SK-N-SH (cell line): ENCODE measurements around the gene WDR45. TPM values are rescaled to one million over a fixed set of nuclear protein-coding genes. Genes with fewer than 3 reads are reported as not detected.

Experiments
- CTCF ChIA-PET: fragments of 300-600, 350-600 bp; formaldehyde crosslinking; extraction: SDS; loops from one replicate; lab custom pipeline; 2021; lab: Yijun Ruan, JAX
- POLR2A ChIA-PET: fragments of 350-600 bp; sonication (Branson Sonifier 250); formaldehyde crosslinking; extraction: SDS; loops from one replicate; lab custom pipeline; 2020; ENCODE audit warnings: antibody characterized with exemption, inconsistent platforms; lab: Yijun Ruan, JAX
- DNase-seq: peaks from one replicate; pipeline ENCODE4 v3.0.0; 2012
- H2AFZ ChIP-seq: fragments of 200-600 bp; sonication (generic); 2 replicates; pipeline ENCODE4 v1.8.1; 2016; ENCODE audit warnings: antibody characterized with exemption, mild to moderate bottlenecking, low read depth
- H3F3A ChIP-seq: fragments of 200-600 bp; sonication (generic); replicated peaks from 2 replicates; pipeline ENCODE3; 2016; ENCODE audit warnings: antibody characterized with exemption, mild to moderate bottlenecking; ENCODE audit not compliant: insufficient read depth
- H3K27ac ChIP-seq, 2 experiments: fragments of 200-500 bp in 1 of 2; fragments of 200-600 bp in 1 of 2; sonication (Bioruptor generic) in 1 of 2; sonication (generic), shearing (Covaris generic) in 1 of 2; 2 replicates each; pipeline versions ENCODE4 v1.5.1 to v1.6.1; 2014 to 2016; ENCODE audit warnings: low read depth in 2 of 2, inconsistent platforms in 1 of 2, low read length in 1 of 2, mild to moderate bottlenecking in 1 of 2, mixed read lengths in 1 of 2
- H3K27me3 ChIP-seq: fragments of 200-600 bp; sonication (generic), shearing (Covaris generic); 2 replicates; pipeline ENCODE4 v1.6.1; 2016; ENCODE audit warnings: mixed run types; ENCODE audit not compliant: insufficient read depth
- H3K36me3 ChIP-seq, 2 experiments: fragments of 200-500 bp in 1 of 2; fragments of 200-600 bp in 1 of 2; sonication (Bioruptor generic) in 1 of 2; sonication (generic) in 1 of 2; replicated peaks in 1 of 2; 2 replicates each; pipeline versions ENCODE3 to v1.5.1; 2014 to 2016; ENCODE audit warnings: low read length in 1 of 2, mild to moderate bottlenecking in 1 of 2; ENCODE audit not compliant: insufficient read depth in 2 of 2, control insufficient read depth in 1 of 2
- H3K4me1 ChIP-seq, 2 experiments: fragments of 200-500 bp in 1 of 2; fragments of 200-600 bp in 1 of 2; sonication (Bioruptor generic) in 1 of 2; sonication (generic), shearing (Covaris generic) in 1 of 2; 2 replicates each; pipeline versions ENCODE4 v1.5.1 to v1.6.1; 2014 to 2016; ENCODE audit warnings: low read depth in 1 of 2, low read length in 1 of 2, mixed run types in 1 of 2; ENCODE audit not compliant: insufficient read depth in 2 of 2, control insufficient read depth in 1 of 2
- H3K4me2 ChIP-seq: fragments of 200-600 bp; sonication (generic), shearing (Covaris generic); 2 replicates; pipeline ENCODE4 v1.6.1; 2017; ENCODE audit warnings: mixed run types
- H3K4me3 ChIP-seq, 2 experiments: fragments of 200-500 bp in 1 of 2; fragments of 200-600 bp in 1 of 2; sonication (Bioruptor generic) in 1 of 2; sonication (generic), shearing (Covaris generic) in 1 of 2; 2 replicates each; pipeline versions ENCODE4 v1.5.1 to v1.8.1; 2014 to 2016; ENCODE audit warnings: low read depth in 2 of 2, inconsistent platforms in 1 of 2, low read length in 1 of 2, mild to moderate bottlenecking in 1 of 2, mixed read lengths in 1 of 2, moderate library complexity in 1 of 2
- H3K79me2 ChIP-seq: fragments of 200-600 bp; sonication (generic); 2 replicates; pipeline ENCODE4 v1.8.1; 2017; ENCODE audit warnings: mild to moderate bottlenecking; ENCODE audit not compliant: insufficient read depth
- H3K9ac ChIP-seq: fragments of 200-600 bp; sonication (generic); 2 replicates; pipeline ENCODE4 v1.6.1; 2017; ENCODE audit warnings: mixed run types
- H3K9me2 ChIP-seq: fragments of 200-600 bp; sonication (generic); 2 replicates; pipeline ENCODE4 v1.6.1; 2017; ENCODE audit warnings: mixed run types
- H3K9me3 ChIP-seq: fragments of 200-600 bp; sonication (generic); 2 replicates; pipeline ENCODE4 v1.6.1; 2017; ENCODE audit warnings: mixed run types, mild to moderate bottlenecking, moderate library complexity
- H4K20me1 ChIP-seq: fragments of 200-600 bp; sonication (generic); 2 replicates; pipeline ENCODE4 v1.6.1; 2017; ENCODE audit warnings: mild to moderate bottlenecking, mixed run types; ENCODE audit not compliant: insufficient read depth
- CTCF ChIP-seq: fragments of 200-600 bp; sonication (generic); IDR thresholded peaks from 2 replicates; pipeline ENCODE4 v1.6.1; 2017; ENCODE audit warnings: antibody characterized with exemption, mild to moderate bottlenecking, moderate library complexity
- EP300 ChIP-seq, 2 experiments: IDR thresholded peaks; 2 replicates each; pipeline versions ENCODE4 v1.4.0 to v1.6.1; 2012; ENCODE audit warnings: borderline replicate concordance in 1 of 2, low read depth in 1 of 2, low read length in 1 of 2
- EZH2phosphoT487 ChIP-seq: fragments of 200-600 bp; sonication (generic); IDR thresholded peaks from 2 replicates; pipeline ENCODE4 v1.6.1; 2017; ENCODE audit warnings: low read depth, mixed run types, mild to moderate bottlenecking, antibody characterized with exemption, moderate library complexity, borderline replicate concordance
- GATA2 ChIP-seq: sonication (generic); formaldehyde crosslinking; IDR thresholded peaks from 2 replicates; pipeline ENCODE4 v1.5.0; 2020; ENCODE audit warnings: mild to moderate bottlenecking, missing genetic modification reagents
- MAX ChIP-seq: IDR thresholded peaks from 2 replicates; pipeline ENCODE4 v1.4.0; 2012; ENCODE audit warnings: low read depth
- NFIC ChIP-seq: IDR thresholded peaks from 2 replicates; pipeline ENCODE4 v1.4.0; 2012; ENCODE audit warnings: borderline replicate concordance
- RFX5 ChIP-seq: IDR thresholded peaks from 2 replicates; pipeline ENCODE4 v1.6.1; 2012; ENCODE audit warnings: mild to moderate bottlenecking, improper control_type of control experiment, low read length
- SMC3 ChIP-seq: IDR thresholded peaks from 2 replicates; pipeline ENCODE4 v1.6.1; 2012; ENCODE audit warnings: low read depth, low read length, improper control_type of control experiment
- TEAD4 ChIP-seq: IDR thresholded peaks from 2 replicates; pipeline ENCODE4 v1.4.0; 2012; ENCODE audit warnings: mild to moderate bottlenecking, borderline replicate concordance; ENCODE audit not compliant: insufficient read depth
- USF2 ChIP-seq: fragments of 150-350 bp; IDR thresholded peaks from 2 replicates; pipeline ENCODE4 v1.6.1; 2017; ENCODE audit warnings: antibody characterized with exemption, low read length, low read depth, borderline replicate concordance
- whole genome bisulfite sequencing: methylation state at CpG from one replicate; pipeline ENCODE4 v1.1.6; 2017; ENCODE audit warnings: low lambda C conversion rate; 5-methylcytosine and 5-hydroxymethylcytosine counted together
- polyA plus RNA-seq, 3 experiments: library from polyadenylated mRNA; depleted of rRNA; stranded (reverse); fragments of >200 nt; gene quantifications; 2 replicates each; pipeline ENCODE4 v1.2.3, GENCODE V29; 2012
- small RNA-seq, 7 experiments: library from RNA; depleted of rRNA; stranded (forward); fragments of <200 nt; gene quantifications; one replicate each; pipeline ENCODE3, GENCODE V24; 2012

Gene WDR45
- polyA plus RNA-seq, 1 of the 3 experiments (the other 2 are of a cell fraction) = 108 TPM

GRCh38 chrX:49029876-49030275, 49.8 kb downstream of the WDR45 start:
- no peak overlapping the region for H3K27ac ChIP-seq
- no peaks in the 10 kb centered on the region for H3K4me1 ChIP-seq
- CTCF ChIA-PET = no interaction called here
- TF ChIP-seq NFIC (no peak), RFX5 (no peak), GATA2 (no peak), EP300 (IDR thresholded peaks at IDR 0.05; ENCODE audit: borderline replicate concordance in 1 of 2, low read depth in 1 of 2, low read length in 1 of 2) (no peak), CTCF (no peak), MAX (no peak), EZH2phosphoT487 (no peak), SMC3 (no peak), TEAD4 (no peak), USF2 (no peak)
- no peak overlapping the region for H3K9ac ChIP-seq
- H3K9me2 ChIP-seq = no peaks in the 10 kb centered on the region
- no peaks in the 10 kb centered on the region for H3F3A ChIP-seq
- no peak for DNase-seq
- 92% methylated on average over 2 of the region's 6 CpGs for WGBS
- H3K36me3 ChIP-seq = peaks cover 0 to 8% of the 10 kb centered on the region in 2 experiments
- H3K27me3 ChIP-seq = no peaks in the 10 kb centered on the region; the same call in 1 of the 2 replicates
- H2AFZ ChIP-seq = no peak overlapping the region
- peaks cover 4% of the 10 kb centered on the region; the same call in 1 of the 2 replicates for H3K79me2 ChIP-seq
- H3K9me3 ChIP-seq = no peaks in the 10 kb centered on the region
- H3K4me3 ChIP-seq = no peak overlapping the region
- H3K4me2 ChIP-seq = no peak overlapping the region
- POLR2A ChIA-PET = no interaction called here
- no peaks in the 10 kb centered on the region for H4K20me1 ChIP-seq

Small RNAs within 50 kb of the gene (small RNA-seq; reads per million reads assigned to genes)
- 0 reads per million in 7 experiments for gene RNU4-52P

Other genes with a start within 250 kb of the WDR45 start
- gene PCSK1N, start 244.3 kb downstream of the WDR45 start, polyA plus RNA-seq (2012; rRNA removed) = 24.8 and 35.0 TPM in 2 replicates
- 81.0 and 87.0 TPM in 2 replicates for gene TIMM17B, start 182.1 kb downstream of the WDR45 start, polyA plus RNA-seq (2012; rRNA removed)
- gene PQBP1, start 182.0 kb downstream of the WDR45 start, polyA plus RNA-seq (2012; rRNA removed) = 67.2 and 113 TPM in 2 replicates
- gene SLC35A2, start 168.2 kb downstream of the WDR45 start, polyA plus RNA-seq (2012; rRNA removed) = 71.3 and 79.3 TPM in 2 replicates
- 12.3 and 14.5 TPM in 2 replicates for gene PIM2, start 160.9 kb downstream of the WDR45 start, polyA plus RNA-seq (2012; rRNA removed)
- gene OTUD5, start 122.3 kb downstream of the WDR45 start, polyA plus RNA-seq (2012; rRNA removed) = 90.4 and 97.0 TPM in 2 replicates
- 0.99 and 1.2 TPM in 2 replicates for gene KCND1, start 108.0 kb downstream of the WDR45 start, polyA plus RNA-seq (2012; rRNA removed)
- gene GRIPAP1, start 77.6 kb downstream of the WDR45 start, polyA plus RNA-seq (2012; rRNA removed) = 63.6 and 66.9 TPM in 2 replicates
- gene TFE3, start 36.5 kb downstream of the WDR45 start, polyA plus RNA-seq (2012; rRNA removed) = 14.0 and 14.6 TPM in 2 replicates
- 1.6 and 2.1 TPM in 2 replicates for gene CCDC120, start 20.9 kb downstream of the WDR45 start, polyA plus RNA-seq (2012; rRNA removed)
- gene PRAF2, start 5.9 kb downstream of the WDR45 start, polyA plus RNA-seq (2012; rRNA removed) = 67.6 and 91.9 TPM in 2 replicates
- 33.6 and 36.7 TPM in 2 replicates for gene GPKOW, start 43.8 kb upstream of the WDR45 start, polyA plus RNA-seq (2012; rRNA removed)
- 0.78 and 1.1 TPM in 2 replicates for gene MAGIX, start 82.9 kb upstream of the WDR45 start, polyA plus RNA-seq (2012; rRNA removed)
- 95.7 and 146 TPM in 2 replicates for gene PLP2, start 92.0 kb upstream of the WDR45 start, polyA plus RNA-seq (2012; rRNA removed)
- gene PRICKLE3, start 106.5 kb upstream of the WDR45 start, polyA plus RNA-seq (2012; rRNA removed) = 0.07 TPM in 1 of 2 replicates, not detected in the other
- 0.76 and 0.93 TPM in 2 replicates for gene SYP, start 120.3 kb upstream of the WDR45 start, polyA plus RNA-seq (2012; rRNA removed)
- gene CACNA1F, start 153.5 kb upstream of the WDR45 start, polyA plus RNA-seq (2012; rRNA removed) = not detected in 2 replicates
- gene CCDC22, start 155.6 kb upstream of the WDR45 start, polyA plus RNA-seq (2012; rRNA removed) = 7.5 TPM in 2 replicates
- gene FOXP3, start 184.8 kb upstream of the WDR45 start, polyA plus RNA-seq (2012; rRNA removed) = 0.12 TPM in 1 of 2 replicates, not detected in the other
- gene PPP1R3F, start 189.9 kb upstream of the WDR45 start, polyA plus RNA-seq (2012; rRNA removed) = 4.2 and 6.2 TPM in 2 replicates
- gene GAGE10, start 223.8 kb upstream of the WDR45 start, polyA plus RNA-seq (2012; rRNA removed) = not detected in 2 replicates
- gene GAGE12J, start 242.2 kb upstream of the WDR45 start, polyA plus RNA-seq (2012; rRNA removed) = not detected in 2 replicates